ENCODE results near the gene KCNF1.

Gene KCNF1

GRCh38 chr2:10923008-10923375 lies 11.3 kb downstream of the KCNF1 start:
- peaks cover 14% of the 10 kb centered on the region; the same call in 1 of the 2 replicates for H3K4me1 ChIP-seq (ENCODE audit: control insufficient read depth, insufficient read depth, low read length)
- no peaks in the 10 kb centered on the region for H3K9me3 ChIP-seq (ENCODE audit: control insufficient read depth, insufficient read depth, low read length)
- H3K36me3 ChIP-seq (ENCODE audit: control insufficient read depth, insufficient read depth, low read length): no peaks in the 10 kb centered on the region
- no peaks in the 10 kb centered on the region for H3K27me3 ChIP-seq (ENCODE audit: control insufficient read depth, insufficient read depth, low read length)
- no peak overlapping the region for H3K9ac ChIP-seq (ENCODE audit: low read depth, low read length)
- H3K4me3 ChIP-seq (ENCODE audit: low read depth, low read length): no peak overlapping the region
- H3K27ac ChIP-seq (ENCODE audit: low read depth, low read length): no peak overlapping the region

GRCh38 chr2:10923965-10924364 lies 12.2 kb downstream of the KCNF1 start:
- Histone ChIP-seq H3K27me3 (ENCODE audit: control insufficient read depth, insufficient read depth, low read length) (no peaks in the 10 kb centered on the region), H3K4me1 (ENCODE audit: control insufficient read depth, insufficient read depth, low read length) (peaks cover 14% of the 10 kb centered on the region; the same call in 1 of the 2 replicates), H3K36me3 (ENCODE audit: control insufficient read depth, insufficient read depth, low read length) (no peaks in the 10 kb centered on the region), H3K9ac (ENCODE audit: low read depth, low read length) (no peak overlapping the region), H3K9me3 (ENCODE audit: control insufficient read depth, insufficient read depth, low read length) (no peaks in the 10 kb centered on the region), H3K4me3 (ENCODE audit: low read depth, low read length) (no peak overlapping the region), H3K27ac (ENCODE audit: low read depth, low read length) (no peak overlapping the region)

GRCh38 chr2:10924441-10924840 lies 12.7 kb downstream of the KCNF1 start:
- no peak overlapping the region for H3K9ac ChIP-seq (ENCODE audit: low read depth, low read length)
- H3K4me3 ChIP-seq (ENCODE audit: low read depth, low read length): no peak overlapping the region
- H3K36me3 ChIP-seq (ENCODE audit: control insufficient read depth, insufficient read depth, low read length): no peaks in the 10 kb centered on the region
- peaks cover 14% of the 10 kb centered on the region; the same call in 1 of the 2 replicates for H3K4me1 ChIP-seq (ENCODE audit: control insufficient read depth, insufficient read depth, low read length)
- no peaks in the 10 kb centered on the region for H3K27me3 ChIP-seq (ENCODE audit: control insufficient read depth, insufficient read depth, low read length)
- H3K9me3 ChIP-seq (ENCODE audit: control insufficient read depth, insufficient read depth, low read length): no peaks in the 10 kb centered on the region
- H3K27ac ChIP-seq (ENCODE audit: low read depth, low read length): no peak overlapping the region

GRCh38 chr2:10924859-10925258 lies 13.1 kb downstream of the KCNF1 start:
- H3K27ac ChIP-seq (ENCODE audit: low read depth, low read length): no peak overlapping the region
- H3K4me3 ChIP-seq (ENCODE audit: low read depth, low read length): no peak overlapping the region
- no peaks in the 10 kb centered on the region for H3K36me3 ChIP-seq (ENCODE audit: control insufficient read depth, insufficient read depth, low read length)
- H3K9ac ChIP-seq (ENCODE audit: low read depth, low read length): no peak overlapping the region
- no peaks in the 10 kb centered on the region for H3K27me3 ChIP-seq (ENCODE audit: control insufficient read depth, insufficient read depth, low read length)
- no peaks in the 10 kb centered on the region for H3K9me3 ChIP-seq (ENCODE audit: control insufficient read depth, insufficient read depth, low read length)
- peaks cover 10% of the 10 kb centered on the region; the same call in 1 of the 2 replicates for H3K4me1 ChIP-seq (ENCODE audit: control insufficient read depth, insufficient read depth, low read length)

- H3K27me3 ChIP-seq (ENCODE audit: control insufficient read depth, insufficient read depth, low read length): no peaks in the 10 kb centered on the region
- H3K9ac ChIP-seq (ENCODE audit: low read depth, low read length): no peak overlapping the region
- H3K4me1 ChIP-seq (ENCODE audit: control insufficient read depth, insufficient read depth, low read length): peaks cover 6% of the 10 kb centered on the region
- H3K4me3 ChIP-seq (ENCODE audit: low read depth, low read length): no peak overlapping the region
- H3K36me3 ChIP-seq (ENCODE audit: control insufficient read depth, insufficient read depth, low read length): no peaks in the 10 kb centered on the region
- H3K27ac ChIP-seq (ENCODE audit: low read depth, low read length): no peak overlapping the region
- H3K9me3 ChIP-seq (ENCODE audit: control insufficient read depth, insufficient read depth, low read length): no peaks in the 10 kb centered on the region
Measured at GRCh38 chr2:10926191-10926820, 14.6 kb downstream of the KCNF1 start.

GRCh38 chr2:10930721-10931516 lies 19.2 kb downstream of the KCNF1 start:
- no peak overlapping the region for H3K27ac ChIP-seq (ENCODE audit: low read depth, low read length)
- H3K9me3 ChIP-seq (ENCODE audit: control insufficient read depth, insufficient read depth, low read length): no peaks in the 10 kb centered on the region
- no peaks in the 10 kb centered on the region for H3K36me3 ChIP-seq (ENCODE audit: control insufficient read depth, insufficient read depth, low read length)
- no peaks in the 10 kb centered on the region for H3K27me3 ChIP-seq (ENCODE audit: control insufficient read depth, insufficient read depth, low read length)
- no peak overlapping the region for H3K9ac ChIP-seq (ENCODE audit: low read depth, low read length)
- no peak overlapping the region for H3K4me3 ChIP-seq (ENCODE audit: low read depth, low read length)
- H3K4me1 ChIP-seq (ENCODE audit: control insufficient read depth, insufficient read depth, low read length): peaks cover 12% of the 10 kb centered on the region

GRCh38 chr2:10931710-10932255 lies 20.0 kb downstream of the KCNF1 start:
- H3K27ac ChIP-seq (ENCODE audit: low read depth, low read length): no peak overlapping the region
- H3K4me3 ChIP-seq (ENCODE audit: low read depth, low read length): no peak overlapping the region
- no peaks in the 10 kb centered on the region for H3K36me3 ChIP-seq (ENCODE audit: control insufficient read depth, insufficient read depth, low read length)
- H3K9me3 ChIP-seq (ENCODE audit: control insufficient read depth, insufficient read depth, low read length): no peaks in the 10 kb centered on the region
- H3K27me3 ChIP-seq (ENCODE audit: control insufficient read depth, insufficient read depth, low read length): no peaks in the 10 kb centered on the region
- H3K9ac ChIP-seq (ENCODE audit: low read depth, low read length): no peak overlapping the region
- H3K4me1 ChIP-seq (ENCODE audit: control insufficient read depth, insufficient read depth, low read length): peaks cover 18% of the 10 kb centered on the region

GRCh38 chr2:10932345-10933151 lies 20.8 kb downstream of the KCNF1 start:
- H3K27ac ChIP-seq (ENCODE audit: low read depth, low read length): no peak overlapping the region
- H3K4me3 ChIP-seq (ENCODE audit: low read depth, low read length): no peak overlapping the region
- H3K9me3 ChIP-seq (ENCODE audit: control insufficient read depth, insufficient read depth, low read length): no peaks in the 10 kb centered on the region
- no peaks in the 10 kb centered on the region for H3K36me3 ChIP-seq (ENCODE audit: control insufficient read depth, insufficient read depth, low read length)
- H3K27me3 ChIP-seq (ENCODE audit: control insufficient read depth, insufficient read depth, low read length): no peaks in the 10 kb centered on the region
- H3K9ac ChIP-seq (ENCODE audit: low read depth, low read length): no peak overlapping the region
- H3K4me1 ChIP-seq (ENCODE audit: control insufficient read depth, insufficient read depth, low read length): peaks cover 18% of the 10 kb centered on the region

- H3K4me3 ChIP-seq (ENCODE audit: low read depth, low read length): no peak overlapping the region
Measured at GRCh38 chr2:10933700-10934225, 22.0 kb downstream of the KCNF1 start.

GRCh38 chr2:10934308-10934978 lies 22.7 kb downstream of the KCNF1 start:
- H3K27ac ChIP-seq (ENCODE audit: low read depth, low read length): no peak overlapping the region
- no peaks in the 10 kb centered on the region for H3K36me3 ChIP-seq (ENCODE audit: control insufficient read depth, insufficient read depth, low read length)
- H3K9me3 ChIP-seq (ENCODE audit: control insufficient read depth, insufficient read depth, low read length): peaks cover 8% of the 10 kb centered on the region
- H3K9ac ChIP-seq (ENCODE audit: low read depth, low read length): no peak overlapping the region
- peaks cover 18% of the 10 kb centered on the region for H3K4me1 ChIP-seq (ENCODE audit: control insufficient read depth, insufficient read depth, low read length)
- H3K4me3 ChIP-seq (ENCODE audit: low read depth, low read length): no peak overlapping the region
- no peaks in the 10 kb centered on the region for H3K27me3 ChIP-seq (ENCODE audit: control insufficient read depth, insufficient read depth, low read length)

More at GRCh38 chr2:10933700-10934225, 22.0 kb downstream of the KCNF1 start:
- H3K9me3 ChIP-seq (ENCODE audit: control insufficient read depth, insufficient read depth, low read length): peaks cover under 1% of the 10 kb centered on the region; the same call in 1 of the 2 replicates
- no peaks in the 10 kb centered on the region for H3K36me3 ChIP-seq (ENCODE audit: control insufficient read depth, insufficient read depth, low read length)
- H3K27ac ChIP-seq (ENCODE audit: low read depth, low read length): no peak overlapping the region
- peaks cover 18% of the 10 kb centered on the region for H3K4me1 ChIP-seq (ENCODE audit: control insufficient read depth, insufficient read depth, low read length)
- H3K9ac ChIP-seq (ENCODE audit: low read depth, low read length): no peak overlapping the region
- H3K27me3 ChIP-seq (ENCODE audit: control insufficient read depth, insufficient read depth, low read length): no peaks in the 10 kb centered on the region

Measured in HUES48 (cell line).